IPS-18a (cell line): ENCODE results near the gene ANKRD55.

Experiments
- H3K27ac ChIP-seq: one replicate; pipeline ENCODE4 v1.5.1; 2013; ENCODE audit warnings: low read length
- H3K27me3 ChIP-seq: one replicate; pipeline ENCODE4 v1.6.1; 2013; ENCODE audit warnings: mild to moderate bottlenecking, low read length; ENCODE audit not compliant: control insufficient read depth, insufficient read depth
- H3K36me3 ChIP-seq: one replicate; pipeline ENCODE4 v1.6.1; 2013; ENCODE audit warnings: low read depth, low read length; ENCODE audit not compliant: control insufficient read depth
- H3K4me1 ChIP-seq: one replicate; pipeline ENCODE4 v1.6.1; 2013; ENCODE audit warnings: low read depth, low read length; ENCODE audit not compliant: control insufficient read depth
- H3K4me3 ChIP-seq: one replicate; pipeline ENCODE4 v1.5.1; 2013; ENCODE audit warnings: low read length
- H3K9ac ChIP-seq: one replicate; pipeline ENCODE4 v1.6.1; 2013; ENCODE audit warnings: mild to moderate bottlenecking, low read length, moderate library complexity
- H3K9me3 ChIP-seq: one replicate; pipeline ENCODE4 v1.6.1; 2013; ENCODE audit warnings: low read depth, low read length; ENCODE audit not compliant: control insufficient read depth

ANKRD55 gene

DNA sequence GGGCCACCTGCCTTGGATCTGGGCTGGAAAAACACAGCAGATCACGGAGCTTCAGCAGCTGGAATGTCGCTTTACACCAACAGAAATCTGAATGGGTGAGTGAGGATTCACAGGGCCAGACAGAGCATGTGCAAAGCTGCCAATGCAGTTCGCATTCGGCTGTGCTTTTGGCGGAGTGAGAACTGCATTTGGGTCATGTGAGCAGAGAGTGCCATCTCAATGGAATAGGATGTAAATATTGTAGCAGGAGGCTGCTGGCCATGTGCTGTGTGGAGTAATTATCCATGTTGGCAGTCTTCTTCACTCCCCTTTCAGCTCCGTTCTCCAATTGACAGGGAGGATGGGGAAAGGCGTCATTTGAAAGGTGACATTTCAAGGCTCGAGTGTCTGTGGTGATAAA lies at the start of gene ANKRD55:
Gene ANKRD55, minus strand, starts transcription at position 101 of the 400 bp plus-strand sequence. CDS start 417 bp downstream, outside the sequence.
- Histone ChIP-seq H3K9me3 (no peaks in the 10 kb centered on the region), H3K9ac (no peak within 1 kb of the TSS), H3K4me1 (no peaks in the 10 kb centered on the region), H3K4me3 (no peak within 1 kb of the TSS), H3K27me3 (no peaks in the 10 kb centered on the region), H3K36me3 (no peaks in the 10 kb centered on the region), H3K27ac (no peak within 1 kb of the TSS)

DNA sequence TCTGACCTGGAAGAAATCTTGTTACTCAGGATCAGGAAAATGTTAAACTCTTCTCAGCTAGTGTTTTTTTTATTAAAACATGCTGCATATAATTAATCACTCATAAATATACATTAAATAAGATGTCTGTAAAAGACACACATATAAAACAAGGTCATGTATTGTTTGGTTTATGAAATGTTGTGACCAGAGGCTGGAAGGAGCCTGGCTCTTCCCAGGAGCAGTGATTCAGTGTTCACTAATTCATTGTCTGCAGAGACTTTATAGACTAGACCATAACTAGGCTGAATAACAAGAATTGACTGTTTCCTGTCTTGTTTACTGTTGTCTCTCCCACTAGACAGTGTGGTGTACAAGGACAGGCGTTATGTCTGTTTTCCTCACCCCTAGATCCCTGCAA lies 49.1 kb upstream of the ANKRD55 start:
- no peak overlapping the region for H3K4me3 ChIP-seq
- H3K27ac ChIP-seq: no peak overlapping the region
- H3K27me3 ChIP-seq: no peaks in the 10 kb centered on the region
- H3K36me3 ChIP-seq: no peaks in the 10 kb centered on the region
- H3K9ac ChIP-seq: no peak overlapping the region
- no peaks in the 10 kb centered on the region for H3K9me3 ChIP-seq
- H3K4me1 ChIP-seq: peaks cover 5% of the 10 kb centered on the region

DNA sequence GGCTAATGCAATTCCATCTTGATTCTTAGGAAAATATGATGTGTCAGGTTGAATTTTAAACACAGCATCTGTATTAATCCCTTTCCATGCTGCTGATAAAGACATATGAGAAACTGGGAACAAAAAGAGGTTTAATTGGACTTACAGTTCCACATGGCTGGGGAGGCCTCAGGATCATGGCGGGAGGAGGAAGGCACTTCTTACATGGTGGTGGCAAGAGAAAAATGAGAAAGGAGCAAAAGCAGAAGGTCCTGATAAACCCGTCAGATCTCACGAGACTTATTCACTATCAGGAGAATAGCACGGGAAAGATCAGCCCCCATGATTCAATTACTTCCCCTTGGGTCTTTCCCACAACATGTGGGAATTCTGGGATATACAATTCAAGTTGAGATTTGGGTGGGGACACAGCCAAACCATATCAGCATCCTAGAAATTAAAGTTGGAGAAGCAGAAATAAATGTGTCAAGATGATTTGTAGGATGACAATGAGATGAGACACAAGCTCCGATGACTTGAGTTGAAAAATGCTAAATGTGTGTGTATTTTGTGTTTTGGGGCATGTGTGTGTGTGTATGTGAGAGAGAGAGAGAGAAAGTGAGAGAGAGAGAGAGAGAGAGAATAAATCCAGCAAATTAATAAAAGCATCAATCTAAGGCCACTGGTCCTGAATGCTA lies 48.5 kb upstream of the ANKRD55 start:
- no peak overlapping the region for H3K27ac ChIP-seq
- H3K9me3 ChIP-seq: no peaks in the 10 kb centered on the region
- H3K36me3 ChIP-seq: no peaks in the 10 kb centered on the region
- no peak overlapping the region for H3K9ac ChIP-seq
- H3K27me3 ChIP-seq: no peaks in the 10 kb centered on the region
- peaks cover 5% of the 10 kb centered on the region for H3K4me1 ChIP-seq
- H3K4me3 ChIP-seq: no peak overlapping the region

DNA sequence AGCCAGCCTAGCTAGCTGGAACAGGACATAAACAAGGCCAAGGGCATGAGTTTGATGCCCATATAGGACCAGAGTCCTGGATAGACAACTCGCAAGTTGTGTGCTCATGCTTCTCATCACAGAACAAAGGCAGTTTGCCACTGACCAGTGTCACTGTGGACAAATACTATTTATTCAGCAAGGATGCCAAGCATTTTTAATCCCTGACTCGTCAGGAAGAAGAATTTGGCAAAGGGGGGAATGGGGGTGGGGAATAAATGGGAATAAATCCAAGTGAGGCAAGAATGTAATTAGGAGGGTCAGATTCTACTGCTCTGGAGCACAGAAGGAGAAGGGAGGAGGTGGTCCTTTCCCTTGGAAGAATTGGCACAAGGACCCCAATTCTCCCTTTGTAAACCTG lies 46.8 kb upstream of the ANKRD55 start:
- no peaks in the 10 kb centered on the region for H3K36me3 ChIP-seq
- H3K27me3 ChIP-seq: no peaks in the 10 kb centered on the region
- no peak overlapping the region for H3K27ac ChIP-seq
- H3K4me3 ChIP-seq: no peak overlapping the region
- H3K9ac ChIP-seq: no peak overlapping the region
- peaks cover 5% of the 10 kb centered on the region for H3K4me1 ChIP-seq
- no peaks in the 10 kb centered on the region for H3K9me3 ChIP-seq

DNA sequence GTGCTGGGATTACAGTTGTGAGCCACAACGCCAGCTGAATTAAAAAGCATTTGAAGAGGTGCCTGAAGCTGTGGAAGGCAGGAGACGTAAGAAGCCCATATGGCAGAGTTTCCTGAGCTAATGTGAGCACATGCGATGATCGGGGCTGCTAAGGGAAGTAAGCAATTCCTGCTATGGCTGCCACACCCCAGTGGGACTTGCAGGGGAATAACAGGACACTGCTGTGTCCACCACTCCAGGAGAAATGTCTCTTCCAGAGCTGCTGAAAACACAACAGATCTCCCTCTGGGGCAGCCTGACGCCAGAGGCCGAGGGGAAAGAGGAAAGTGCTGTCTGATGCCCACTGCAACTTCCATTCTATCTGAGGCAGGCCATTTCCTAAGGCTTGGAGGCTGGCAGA lies 46.2 kb upstream of the ANKRD55 start:
- H3K9ac ChIP-seq: no peak overlapping the region
- no peak overlapping the region for H3K27ac ChIP-seq
- no peaks in the 10 kb centered on the region for H3K36me3 ChIP-seq
- H3K9me3 ChIP-seq: no peaks in the 10 kb centered on the region
- H3K27me3 ChIP-seq: no peaks in the 10 kb centered on the region
- no peak overlapping the region for H3K4me3 ChIP-seq
- H3K4me1 ChIP-seq: peaks cover 5% of the 10 kb centered on the region

DNA sequence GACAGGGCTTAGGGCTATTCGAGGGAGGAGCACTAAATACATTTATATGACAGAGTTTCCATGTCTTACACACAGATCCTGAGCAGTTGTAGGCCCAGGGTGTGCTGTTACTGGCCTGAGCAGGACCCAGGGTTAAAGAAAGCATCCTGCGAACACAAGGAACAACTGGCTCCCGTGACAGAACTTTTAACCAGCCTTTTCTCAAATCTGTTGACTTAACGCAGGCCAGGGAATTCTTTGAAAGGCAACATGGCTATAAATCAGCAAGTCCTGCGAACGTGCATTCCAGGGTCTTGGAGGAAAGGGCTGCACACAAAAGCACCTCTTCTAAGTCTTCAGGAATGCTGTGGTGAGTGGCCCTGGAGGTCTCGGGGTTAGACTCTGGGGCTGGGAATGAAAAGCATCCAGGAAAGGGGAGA lies 45.2 kb upstream of the ANKRD55 start:
- Histone ChIP-seq H3K4me1 (peaks cover 5% of the 10 kb centered on the region), H3K36me3 (no peaks in the 10 kb centered on the region), H3K27me3 (no peaks in the 10 kb centered on the region), H3K9me3 (no peaks in the 10 kb centered on the region), H3K27ac (no peak overlapping the region), H3K9ac (no peak overlapping the region), H3K4me3 (no peak overlapping the region)

DNA sequence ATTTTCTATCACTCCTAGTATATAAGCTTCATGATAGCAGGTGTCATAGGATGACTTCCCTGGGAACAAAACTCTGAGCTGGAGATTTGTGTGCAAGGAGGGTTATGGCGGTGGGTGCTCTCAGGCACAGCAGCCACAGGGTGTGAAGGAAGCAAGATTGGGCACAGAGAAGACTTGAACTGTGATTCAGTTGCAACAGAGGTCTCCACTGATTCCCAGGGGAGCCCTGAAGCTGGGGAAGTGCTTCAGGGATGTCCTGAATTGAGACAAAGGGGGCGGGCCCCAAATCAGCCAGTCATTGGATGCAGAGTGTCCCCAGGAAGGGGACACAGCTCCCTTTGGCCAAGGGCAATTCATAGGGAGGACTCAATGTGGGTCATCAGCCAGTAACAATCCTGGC lies 44.4 kb upstream of the ANKRD55 start:
- Histone ChIP-seq H3K4me3 (no peak overlapping the region), H3K9me3 (no peaks in the 10 kb centered on the region), H3K27me3 (no peaks in the 10 kb centered on the region), H3K9ac (no peak overlapping the region), H3K4me1 (peaks cover 5% of the 10 kb centered on the region), H3K36me3 (no peaks in the 10 kb centered on the region), H3K27ac (no peak overlapping the region)

DNA sequence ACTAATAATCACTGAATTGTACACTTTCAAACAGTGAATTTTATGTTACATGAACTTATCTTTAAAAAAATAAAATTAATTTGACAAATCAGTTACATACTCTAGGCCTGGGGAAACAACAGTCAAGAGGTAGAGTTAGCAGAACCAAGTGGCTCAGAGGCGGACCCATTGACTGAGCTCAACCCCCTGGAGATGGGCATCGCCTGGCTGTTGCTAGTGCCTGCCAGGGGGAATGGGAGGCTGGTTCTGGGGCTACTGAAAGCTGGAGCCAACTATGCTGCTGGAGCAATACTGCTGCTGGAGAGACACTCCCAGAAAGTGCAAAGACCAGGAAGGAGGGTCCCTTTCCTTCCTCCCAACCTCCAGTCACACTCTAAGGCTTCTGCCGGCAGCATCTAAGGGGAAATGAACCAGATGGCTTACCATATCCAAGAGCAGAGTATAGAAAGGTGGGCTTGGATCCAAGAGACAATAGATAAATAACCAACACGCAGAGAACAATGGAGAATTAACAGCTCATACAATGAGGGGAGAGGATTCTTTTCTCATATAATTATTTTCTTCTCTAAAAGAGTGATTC lies 40.3 kb upstream of the ANKRD55 start:
- H3K4me3 ChIP-seq: no peak overlapping the region
- H3K27ac ChIP-seq: no peak overlapping the region
- no peak overlapping the region for H3K9ac ChIP-seq
- no peaks in the 10 kb centered on the region for H3K36me3 ChIP-seq
- H3K27me3 ChIP-seq: no peaks in the 10 kb centered on the region
- H3K9me3 ChIP-seq: no peaks in the 10 kb centered on the region
- H3K4me1 ChIP-seq: no peaks in the 10 kb centered on the region

DNA sequence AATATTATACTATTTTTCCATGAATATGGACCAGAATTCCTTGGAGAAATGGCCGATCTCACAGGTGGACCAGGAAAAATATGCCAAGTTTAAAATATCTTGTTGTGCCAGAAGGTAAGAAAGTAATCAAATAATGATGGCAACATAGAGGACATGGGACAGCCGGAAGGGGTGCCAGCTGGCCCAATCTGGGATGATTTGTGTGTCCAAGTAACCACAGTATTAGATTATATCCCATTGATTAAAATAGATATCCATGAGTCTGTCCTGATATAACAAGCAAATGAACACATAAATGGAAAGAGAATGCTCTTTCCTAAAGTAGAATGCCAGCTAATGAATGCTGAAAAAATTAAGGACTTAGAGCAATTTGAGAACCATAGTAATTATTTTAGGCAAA lies 39.6 kb upstream of the ANKRD55 start:
- Histone ChIP-seq H3K27ac (no peak overlapping the region), H3K9ac (no peak overlapping the region), H3K27me3 (no peaks in the 10 kb centered on the region), H3K4me3 (no peak overlapping the region), H3K9me3 (no peaks in the 10 kb centered on the region), H3K4me1 (no peaks in the 10 kb centered on the region), H3K36me3 (no peaks in the 10 kb centered on the region)

DNA sequence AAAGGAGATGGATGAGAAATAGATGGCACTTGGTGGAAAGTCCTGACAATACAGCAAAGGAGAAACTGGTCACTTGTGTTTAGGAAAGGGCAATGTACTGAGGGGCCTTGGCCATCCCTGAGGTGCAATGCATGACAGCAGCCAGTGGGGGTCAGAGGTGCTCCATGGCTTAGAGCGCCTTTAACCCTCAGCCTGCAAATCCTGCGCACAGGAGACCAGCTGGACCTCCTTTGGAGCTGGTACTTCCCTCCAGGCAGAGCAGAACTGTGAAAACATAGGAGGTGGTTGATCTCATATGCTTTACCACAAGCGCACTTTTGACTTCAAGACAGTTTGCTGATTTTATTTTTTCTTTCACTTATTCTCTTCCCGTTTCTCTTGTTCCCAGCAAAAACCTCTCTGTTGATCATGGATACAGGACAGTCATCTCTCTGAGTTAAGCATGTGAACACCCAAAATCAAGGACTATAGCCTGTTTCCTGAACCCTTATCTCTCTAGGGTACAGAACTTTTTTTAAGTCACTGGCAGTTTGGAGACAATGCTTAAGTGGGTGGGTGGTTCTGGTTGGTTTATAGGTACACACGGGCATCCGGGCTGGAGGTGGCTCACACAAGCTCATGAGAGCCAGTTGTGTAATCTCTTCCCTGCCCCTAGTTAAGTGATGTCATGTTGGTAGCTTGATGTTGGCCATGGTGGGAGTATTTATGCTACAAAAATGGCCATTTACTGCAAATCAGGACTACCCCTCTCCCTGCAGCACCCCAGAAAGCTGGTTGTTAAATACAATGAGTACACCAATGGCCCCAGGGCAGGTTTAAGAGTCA lies 37.6 kb upstream of the ANKRD55 start:
- no peak overlapping the region for H3K9ac ChIP-seq
- no peak overlapping the region for H3K27ac ChIP-seq
- no peaks in the 10 kb centered on the region for H3K36me3 ChIP-seq
- no peaks in the 10 kb centered on the region for H3K9me3 ChIP-seq
- no peak overlapping the region for H3K4me3 ChIP-seq
- H3K27me3 ChIP-seq: no peaks in the 10 kb centered on the region
- H3K4me1 ChIP-seq: no peaks in the 10 kb centered on the region

DNA sequence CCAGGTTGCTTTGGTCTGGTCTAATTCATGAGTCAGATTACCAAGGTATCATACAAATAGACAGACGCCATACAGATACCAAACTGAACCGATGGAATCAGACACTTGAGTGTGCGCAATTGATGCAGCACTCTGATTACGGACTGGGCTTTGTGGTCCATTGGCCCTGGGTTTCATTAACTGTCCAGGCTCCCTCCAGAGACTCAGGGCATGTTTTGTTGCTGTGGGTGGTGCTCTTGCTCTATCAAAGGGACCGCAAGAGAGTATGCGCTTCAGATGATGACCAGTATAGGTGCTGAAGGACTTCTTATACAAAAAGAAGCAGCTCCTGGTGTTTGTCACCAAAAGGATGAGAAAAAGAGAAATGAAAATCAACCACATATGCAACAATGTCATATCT lies 36.9 kb upstream of the ANKRD55 start:
- H3K4me3 ChIP-seq: no peak overlapping the region
- H3K27me3 ChIP-seq: no peaks in the 10 kb centered on the region
- H3K9ac ChIP-seq: no peak overlapping the region
- H3K27ac ChIP-seq: no peak overlapping the region
- H3K4me1 ChIP-seq: no peaks in the 10 kb centered on the region
- no peaks in the 10 kb centered on the region for H3K9me3 ChIP-seq
- no peaks in the 10 kb centered on the region for H3K36me3 ChIP-seq
